CD4-positive, alpha-beta T cell treated with Interleukin-1 beta for 1 hour (primary cell): ENCODE data around the gene URI1.
"Not testable (repeated sequence)": the region's sequence is repeated elsewhere in the genome, so short reads cannot be mapped to it uniquely, and the experiment has no call there.

Experiments
- DNase-seq, 2 donors: peaks; one replicate each; pipeline ENCODE4 v3.0.0-alpha.2; 2020 to 2022

Gene URI1

GRCh38 chr19:29942404-29943261, 594 bp downstream of the URI1 start:
- DNase-seq: peak; percentile 72 to 73

- no peak for DNase-seq
Measured at GRCh38 chr19:29943615-29944014, 1.6 kb downstream of the URI1 start.

- DNase-seq: no peak
Measured at GRCh38 chr19:29944390-29945012, 2.5 kb downstream of the URI1 start.

GRCh38 chr19:29945017-29945416, 3.0 kb downstream of the URI1 start:
- DNase-seq: no peak

- DNase-seq: no peak
Measured at GRCh38 chr19:29945433-29945832, 3.4 kb downstream of the URI1 start.

- DNase-seq: no peak
Measured at GRCh38 chr19:29946645-29947044, 4.6 kb downstream of the URI1 start.

GRCh38 chr19:29947871-29948270, 5.8 kb downstream of the URI1 start:
- DNase-seq: no peak

GRCh38 chr19:29948759-29949470, 6.9 kb downstream of the URI1 start:
- not testable (repeated sequence) for DNase-seq

GRCh38 chr19:29952177-29952576, 10.1 kb downstream of the URI1 start:
- no peak for DNase-seq

GRCh38 chr19:29952646-29953045, 10.6 kb downstream of the URI1 start:
- DNase-seq: no peak

- DNase-seq: no peak
Measured at GRCh38 chr19:29953352-29954247, 11.6 kb downstream of the URI1 start.

- DNase-seq: no peak
Measured at GRCh38 chr19:29956855-29957254, 14.8 kb downstream of the URI1 start.

GRCh38 chr19:29961311-29961710, 19.3 kb downstream of the URI1 start:
- DNase-seq: no peak

GRCh38 chr19:29962793-29963192, 20.8 kb downstream of the URI1 start:
- DNase-seq: no peak

GRCh38 chr19:29963576-29963975, 21.5 kb downstream of the URI1 start:
- DNase-seq: no peak

GRCh38 chr19:29964171-29964570, 22.1 kb downstream of the URI1 start:
- DNase-seq: no peak

- no peak for DNase-seq
Measured at GRCh38 chr19:29965492-29965891, 23.5 kb downstream of the URI1 start.

- not testable (repeated sequence) for DNase-seq
Measured at GRCh38 chr19:29966142-29966541, 24.1 kb downstream of the URI1 start.

- DNase-seq: peak in 1 of 2 donors; percentile 8
Measured at GRCh38 chr19:29966588-29967249, 24.7 kb downstream of the URI1 start.

GRCh38 chr19:29967623-29968022, 25.6 kb downstream of the URI1 start:
- no peak for DNase-seq

GRCh38 chr19:29969891-29970290, 27.9 kb downstream of the URI1 start:
- no peak for DNase-seq

- no peak for DNase-seq
Measured at GRCh38 chr19:29971002-29971401, 29.0 kb downstream of the URI1 start.
